ENCODE results near the gene PILRB.

The PILRB gene

DNA sequence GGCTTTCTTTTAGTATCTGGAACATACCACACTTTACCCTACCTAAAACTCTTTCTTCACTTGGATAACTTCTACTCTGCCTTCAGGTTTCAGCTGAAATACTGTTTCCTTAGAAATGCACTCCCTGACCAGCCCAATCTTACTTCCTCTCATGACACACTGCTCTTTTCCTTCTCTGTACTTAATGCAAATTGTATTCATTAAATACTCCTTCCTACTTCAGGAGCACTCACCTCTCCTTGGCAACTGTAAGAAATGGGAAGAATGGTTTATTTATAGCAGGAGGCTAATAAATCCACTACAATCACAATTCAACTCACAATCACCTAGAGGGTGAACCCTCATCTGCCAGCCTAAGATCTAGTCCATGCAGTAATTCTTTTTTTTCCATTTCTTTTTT lies 55.4 kb downstream of the PILRB start:
- DNase-seq, result no peak

DNA sequence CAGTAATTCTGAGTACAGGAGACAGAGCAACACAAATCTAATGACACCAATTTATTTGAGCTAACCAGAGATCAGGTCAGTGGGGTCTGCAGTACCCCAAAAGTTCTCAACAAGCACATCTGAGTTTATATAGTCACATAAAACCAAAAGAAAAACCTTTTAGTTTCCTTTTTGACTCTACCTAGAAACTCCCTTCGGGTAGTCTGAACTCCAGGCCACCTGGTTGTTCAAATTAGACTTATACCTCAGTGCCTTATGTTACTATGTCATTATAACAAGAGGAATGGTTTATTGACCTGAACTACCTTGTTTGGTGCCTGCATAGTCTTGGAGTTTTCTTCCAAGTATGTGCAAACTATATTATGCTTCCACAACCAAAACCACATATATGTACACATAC lies 56.0 kb downstream of the PILRB start:
- no peak for DNase-seq

DNA sequence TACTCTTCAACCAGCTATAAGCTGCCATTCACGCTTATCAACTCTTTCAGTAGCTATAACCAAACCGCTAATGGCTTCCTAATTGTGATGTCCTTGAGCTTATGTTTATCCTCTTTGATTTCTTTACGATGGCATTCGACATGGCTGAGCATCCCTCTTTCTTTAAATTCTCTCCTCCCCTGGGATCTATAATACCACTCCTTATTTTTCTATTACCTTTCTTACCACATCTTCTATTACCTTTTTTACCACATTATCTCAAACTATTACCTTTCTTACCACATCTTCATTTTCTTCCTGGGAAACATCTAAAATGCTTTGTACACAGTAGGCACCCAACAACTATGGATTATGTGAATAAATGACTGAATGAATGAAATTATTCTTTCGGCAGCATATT lies 57.5 kb downstream of the PILRB start:
- DNase-seq, result no peak
